ENCODE results near the gene NELFB.
"Not testable (repeated sequence)": the region's sequence is repeated elsewhere in the genome, so short reads cannot be mapped to it uniquely, and the experiment has no call there.

NELFB gene

GRCh38 chr9:137234758-137235423 lies 20.2 kb upstream of the NELFB start:
- DNase-seq = no peak

GRCh38 chr9:137235424-137236237 lies 19.5 kb upstream of the NELFB start:
- no peak for DNase-seq

- peak; percentile 85 for DNase-seq
Measured at GRCh38 chr9:137236238-137236935, 18.7 kb upstream of the NELFB start.

GRCh38 chr9:137236936-137237421 lies 18.1 kb upstream of the NELFB start:
- no peak for DNase-seq

GRCh38 chr9:137237759-137238726 lies 17.1 kb upstream of the NELFB start:
- DNase-seq = peak; percentile 63

GRCh38 chr9:137239541-137240200 lies 15.5 kb upstream of the NELFB start:
- not testable (repeated sequence) for DNase-seq

- peak; percentile 85 for DNase-seq
Measured at GRCh38 chr9:137240318-137240840, 14.7 kb upstream of the NELFB start.

- peak; percentile 100 for DNase-seq
Measured at GRCh38 chr9:137240841-137241489, 14.2 kb upstream of the NELFB start, which contains the start of gene TUBB4B. TSS of gene TUBB4B (plus strand) at chr9:137241287. CDS start at chr9:137241361, 74 bp downstream.

- DNase-seq = no peak
Measured at GRCh38 chr9:137241490-137242268, 13.4 kb upstream of the NELFB start.

- no peak for DNase-seq
Measured at GRCh38 chr9:137242269-137243203, 12.6 kb upstream of the NELFB start.

GRCh38 chr9:137243266-137243625 lies 11.9 kb upstream of the NELFB start:
- DNase-seq = not testable (repeated sequence)

GRCh38 chr9:137243626-137244485 lies 11.3 kb upstream of the NELFB start:
- no peak for DNase-seq

- DNase-seq = no peak
Measured at GRCh38 chr9:137244486-137245449, 10.4 kb upstream of the NELFB start.

- no peak for DNase-seq
Measured at GRCh38 chr9:137245450-137246421, 9.4 kb upstream of the NELFB start.

All from right hindlimb (tissue), 1 donor.